GM19328 (cell line): Measurements from ENCODE around the gene CAMK2B.

Source experiments
- ATAC-seq: cut with Tn5 transposase; IDR thresholded peaks from one replicate; pipeline ENCODE4 v1.9.1; 2021; ENCODE audit warnings: mild to moderate bottlenecking, moderate library complexity; ENCODE audit not compliant: unreplicated experiment

The CAMK2B gene

DNA sequence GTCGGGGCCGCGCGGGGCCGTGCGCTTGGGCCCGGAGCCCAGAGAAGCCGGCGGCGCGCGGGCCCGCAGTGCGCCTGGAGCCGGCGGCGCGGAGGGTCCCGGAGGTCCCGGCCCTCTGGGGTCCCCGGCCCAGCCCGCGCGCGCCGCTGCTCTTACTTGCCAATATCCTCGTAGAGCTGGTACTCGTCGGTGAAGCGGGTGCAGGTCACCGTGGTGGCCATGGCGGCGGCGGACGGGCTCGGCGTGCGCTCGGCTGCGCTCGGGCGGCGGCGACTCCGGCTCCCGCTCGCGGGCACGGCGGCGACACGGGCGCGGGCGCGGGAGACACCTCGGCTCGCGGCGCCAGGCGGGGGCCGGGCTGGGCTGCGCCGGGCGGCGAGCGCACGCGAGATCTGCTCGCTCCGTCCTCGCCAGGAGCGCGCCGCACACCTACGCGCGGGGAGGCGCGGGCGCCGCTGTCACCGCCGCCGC lies at the start of gene CAMK2B:
TSS of gene CAMK2B (minus strand) at position 394 of the 471 bp plus-strand sequence. CDS start at position 221, 173 bp downstream.
- ATAC-seq, result no peak

- ATAC-seq, result no peak
Measured at GRCh38 chr7:44374007-44374763, 48.8 kb upstream of the CAMK2B start.

GRCh38 chr7:44373418-44373740 lies 48.0 kb upstream of the CAMK2B start:
- no peak for ATAC-seq

GRCh38 chr7:44372560-44373417 lies 47.4 kb upstream of the CAMK2B start:
- no peak for ATAC-seq

DNA sequence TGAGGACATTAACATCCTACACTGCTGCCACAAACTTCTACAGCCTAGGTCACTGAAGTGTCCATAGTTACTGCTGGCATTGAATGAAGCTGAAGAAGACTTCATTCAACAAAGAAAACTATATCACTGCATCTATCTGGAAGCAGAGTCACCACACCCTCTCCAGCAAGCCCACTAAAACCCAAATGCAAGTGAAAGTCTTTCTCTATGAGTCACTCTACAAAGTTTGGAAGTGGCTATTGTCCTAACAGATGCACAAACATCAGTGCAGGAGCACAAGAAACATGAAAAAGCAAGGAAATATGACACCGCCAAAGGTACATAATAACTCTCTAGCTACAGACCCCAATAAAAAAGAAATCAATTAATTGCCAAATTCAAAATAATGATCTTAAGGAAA lies 43.5 kb upstream of the CAMK2B start:
- ATAC-seq, result no peak

- ATAC-seq, result no peak
Measured at GRCh38 chr7:44368455-44368854, 43.1 kb upstream of the CAMK2B start.

GRCh38 chr7:44367475-44368043 lies 42.2 kb upstream of the CAMK2B start:
- no peak for ATAC-seq

- no peak for ATAC-seq
Measured at GRCh38 chr7:44366986-44367385, 41.6 kb upstream of the CAMK2B start.

GRCh38 chr7:44353668-44354067 lies 28.3 kb upstream of the CAMK2B start:
- ATAC-seq, result no peak

DNA sequence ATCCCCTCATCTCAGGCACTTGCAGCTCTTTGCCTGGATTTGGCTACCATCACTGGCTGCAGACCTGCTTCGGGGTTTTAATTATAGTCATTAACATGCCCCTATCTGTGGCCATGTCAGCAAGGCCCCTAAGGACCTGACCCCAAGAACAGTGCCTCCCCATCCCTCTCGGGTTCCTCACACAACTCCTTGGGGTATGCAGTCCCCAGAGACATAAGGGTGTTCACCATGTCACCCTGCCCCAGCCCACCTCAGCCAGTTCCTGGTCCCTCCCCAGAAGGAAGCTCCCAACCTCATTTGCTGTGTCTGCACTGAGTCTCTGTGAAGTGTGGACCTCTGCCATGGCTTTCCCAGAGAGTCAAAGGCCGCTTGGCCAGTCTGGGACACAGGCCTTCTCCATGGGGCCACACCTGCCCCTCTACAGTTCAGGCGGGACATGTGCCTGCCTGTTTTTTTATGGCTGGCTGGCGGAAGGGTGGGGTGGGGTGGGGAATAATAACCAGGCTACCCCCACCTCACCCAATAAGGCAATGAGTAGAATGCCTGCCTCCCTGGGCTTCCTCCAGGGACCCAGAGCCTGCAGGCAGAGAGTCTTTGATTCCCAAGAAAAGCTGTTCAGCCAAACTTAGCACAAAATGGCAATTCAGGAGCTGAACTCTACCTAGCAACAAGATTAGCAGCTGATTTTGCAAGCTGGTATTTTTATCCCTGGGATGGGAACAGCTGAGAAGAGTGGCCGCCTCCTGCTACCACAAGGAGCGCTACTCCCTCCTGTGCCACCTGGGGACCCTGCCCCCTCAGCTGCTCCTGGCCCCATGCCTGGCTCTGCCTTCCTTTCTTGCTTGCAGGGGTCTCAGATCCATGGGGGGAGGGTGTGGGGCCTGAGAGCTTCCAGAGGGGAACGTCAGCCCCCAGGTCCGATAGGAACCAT lies 23.7 kb upstream of the CAMK2B start:
- no peak for ATAC-seq

DNA sequence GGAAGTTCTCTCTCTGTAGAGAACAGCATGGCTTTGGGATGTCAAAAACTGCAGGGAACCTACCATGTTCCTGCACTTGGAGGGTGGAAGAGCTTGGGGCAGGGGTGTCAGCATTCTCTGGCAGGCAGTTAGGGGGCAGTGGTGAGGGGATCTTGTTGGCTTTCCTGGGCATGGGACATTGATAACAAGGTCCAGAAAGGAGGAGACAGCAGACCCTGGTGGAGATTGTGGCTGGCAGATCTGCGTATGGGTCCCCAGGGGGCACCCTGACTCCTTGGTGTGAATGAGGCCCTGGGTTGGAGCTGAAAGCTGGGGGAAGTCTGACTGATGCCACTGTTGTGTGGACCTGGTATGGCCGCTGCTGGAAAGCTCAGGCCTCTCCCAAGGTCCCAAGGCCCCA lies 22.9 kb upstream of the CAMK2B start:
- ATAC-seq, result no peak

DNA sequence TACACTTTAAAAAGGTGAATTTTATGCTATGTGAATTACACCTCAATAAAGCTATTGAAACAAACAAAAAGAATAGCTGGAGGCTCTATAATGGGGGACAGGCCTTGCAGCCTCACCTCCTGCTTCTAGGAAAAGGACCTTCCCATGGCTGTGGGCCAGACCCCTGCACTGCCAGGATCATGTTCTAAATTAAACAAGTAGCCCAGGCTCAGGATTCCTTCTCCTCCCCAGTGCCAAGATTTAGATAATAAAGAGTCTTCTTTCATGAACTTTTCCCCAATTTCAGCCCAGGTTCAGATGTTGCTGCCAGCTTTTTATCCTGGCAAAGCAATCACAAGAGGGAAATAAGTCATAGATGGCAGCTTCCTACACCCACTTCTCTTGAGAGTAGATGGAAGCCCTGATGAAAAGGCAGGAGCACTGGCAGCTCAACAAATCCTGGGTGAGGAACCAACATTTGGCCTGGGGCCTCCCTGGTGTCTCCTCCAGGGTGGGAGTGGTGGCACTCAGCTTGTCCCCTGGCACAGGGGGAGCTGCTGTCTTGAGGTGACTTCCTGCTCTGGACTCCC lies 22.2 kb upstream of the CAMK2B start:
- ATAC-seq, result no peak

- ATAC-seq, result no peak
Measured at GRCh38 chr7:44346063-44346462, 20.7 kb upstream of the CAMK2B start.

- ATAC-seq, result no peak
Measured at GRCh38 chr7:44341401-44341800, 16.0 kb upstream of the CAMK2B start.

GRCh38 chr7:44338600-44338999 lies 13.2 kb upstream of the CAMK2B start:
- no peak for ATAC-seq

DNA sequence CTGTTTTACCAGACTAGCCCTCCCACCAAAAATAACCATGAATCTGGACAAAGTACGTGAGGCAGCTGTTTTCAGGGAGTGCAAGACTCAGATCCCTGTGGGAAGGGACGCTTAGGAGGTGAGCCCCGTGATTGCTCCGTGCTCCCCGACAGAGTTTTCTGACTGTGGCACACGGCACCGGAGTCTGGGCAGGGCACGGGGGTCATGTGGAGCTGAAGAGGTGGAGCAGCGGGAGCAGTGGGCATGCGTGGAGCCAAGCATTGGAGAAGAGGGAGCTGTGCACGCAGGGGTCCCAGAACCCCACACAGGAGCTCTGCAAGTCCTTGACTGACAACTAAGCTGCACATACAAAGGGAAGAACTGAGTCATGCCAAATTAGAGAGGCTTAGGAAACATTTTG lies 11.1 kb upstream of the CAMK2B start:
- no peak for ATAC-seq

DNA sequence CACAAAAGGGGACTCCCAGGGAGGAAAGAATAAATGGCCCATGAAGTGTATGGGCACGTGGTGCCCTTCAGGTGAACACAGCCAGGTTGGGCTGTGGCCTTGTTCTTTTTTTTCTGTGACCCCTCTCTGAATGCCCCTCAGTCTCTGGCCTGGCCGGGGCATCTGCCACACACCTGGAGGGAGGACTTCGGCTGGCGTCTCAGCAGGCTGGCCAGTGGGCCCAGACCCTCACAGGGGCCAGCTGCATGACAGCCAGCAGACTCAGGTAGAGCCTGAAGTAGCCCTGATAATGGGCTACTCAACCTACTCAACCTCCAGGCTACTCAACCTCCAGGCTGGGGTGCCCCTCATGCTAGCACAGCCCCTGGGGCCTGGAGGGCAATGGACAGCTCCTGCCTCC lies 9.8 kb upstream of the CAMK2B start:
- no peak for ATAC-seq

GRCh38 chr7:44334734-44335097 lies 9.3 kb upstream of the CAMK2B start:
- no peak for ATAC-seq

- no peak for ATAC-seq
Measured at GRCh38 chr7:44333911-44334733, 8.7 kb upstream of the CAMK2B start.

DNA sequence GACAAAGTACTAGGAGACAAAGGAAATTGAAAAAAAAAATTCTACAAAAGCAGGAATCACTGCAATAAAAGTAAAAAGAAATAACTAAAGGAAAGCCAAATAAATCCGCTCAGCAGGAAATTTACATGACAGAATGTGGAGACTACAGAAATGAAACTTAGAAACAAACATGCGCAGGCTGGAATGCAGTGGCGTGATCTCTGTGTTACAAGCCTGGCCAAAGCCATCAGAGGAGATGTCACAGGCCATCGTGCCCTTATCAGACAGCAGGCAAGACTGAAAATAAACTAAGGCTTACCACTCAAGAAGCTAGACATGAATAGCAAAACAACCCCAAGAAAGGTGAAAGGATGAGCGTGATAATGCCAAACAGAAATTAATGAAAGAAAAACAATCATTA lies 6.3 kb upstream of the CAMK2B start:
- no peak for ATAC-seq
